ENCODE measurements around the gene BATF2. TPM values are rescaled to one million over a fixed set of nuclear protein-coding genes. Genes with fewer than 3 reads are reported as not detected.
"Not testable (repeated sequence)": the region's sequence is repeated elsewhere in the genome, so short reads cannot be mapped to it uniquely, and the experiment has no call there.

BATF2 gene
- total RNA-seq, 1 experiment from 2014 or later = 0.72 TPM

GRCh38 chr11:64987998-64988854, 8.5 kb downstream of the BATF2 start:
- H3K9me3 Mint-ChIP-seq = no peaks in the 10 kb centered on the region
- H3K14ac ChIP-seq (ENCODE audit: insufficient read depth, low read length) = no peak overlapping the region
- WGBS (ENCODE audit: extremely low coverage, insufficient read length, low lambda C conversion rate) = no CpG with 5 or more reads among the region's 6 CpGs

GRCh38 chr11:64983339-64983738, 13.4 kb downstream of the BATF2 start:
- H2BK12ac ChIP-seq (ENCODE audit: insufficient read length, low read depth, low read length); H3K56ac ChIP-seq (ENCODE audit: insufficient read length, low read depth, low read length); H2AK5ac ChIP-seq (ENCODE audit: insufficient read length, low read length); H3K27me3 Mint-ChIP-seq (ENCODE audit: low read depth); H3K4ac ChIP-seq (ENCODE audit: low read depth, low read length); H3T11ph ChIP-seq (ENCODE audit: low read length); H3K36me3 Mint-ChIP-seq (ENCODE audit: insufficient read depth in 1 of 3, low read depth in 3 of 3); H3K23me2 ChIP-seq (ENCODE audit: insufficient read length, low read depth, low read length, poor library complexity, severe bottlenecking); DNase-seq; H3K27ac ChIP-seq (ENCODE audit: insufficient read length, low read depth, low read length); H4K91ac ChIP-seq (ENCODE audit: insufficient read length, low read depth, low read length); H3K27ac Mint-ChIP-seq; H4K20me1 ChIP-seq (ENCODE audit: control insufficient read depth, insufficient read depth, insufficient read length); H4K5ac ChIP-seq (ENCODE audit: insufficient read length, low read depth, low read length); H3K4me3 Mint-ChIP-seq; H2BK15ac ChIP-seq (ENCODE audit: low read depth, low read length); H3K9ac ChIP-seq (ENCODE audit: extremely low read depth, insufficient read length, low read length); H3K79me2 ChIP-seq (ENCODE audit: insufficient read depth, low read length); H3K4me2 ChIP-seq (ENCODE audit: insufficient read depth, insufficient read length, low read length); H2BK20ac ChIP-seq (ENCODE audit: low read depth, low read length, poor library complexity, severe bottlenecking); H3K23ac ChIP-seq (ENCODE audit: insufficient read length, low read depth, low read length); H3K18ac ChIP-seq (ENCODE audit: insufficient read length, low read depth, low read length); H3K9me3 Mint-ChIP-seq; H2AFZ ChIP-seq (ENCODE audit: low read length); H2BK5ac ChIP-seq (ENCODE audit: insufficient read length, low read length); H3K4me1 Mint-ChIP-seq; H4K8ac ChIP-seq (replicated peaks; ENCODE audit: insufficient read length, low read depth, low read length); H3K27me3 ChIP-seq (ENCODE audit: insufficient read depth, low read length); H3K79me1 ChIP-seq (ENCODE audit: insufficient read depth, low read depth, low read length, poor library complexity, severe bottlenecking); H3K9me3 ChIP-seq (ENCODE audit: control insufficient read depth, low read depth, low read length); H2BK120ac ChIP-seq (ENCODE audit: low read depth, low read length, poor library complexity, severe bottlenecking); H3K14ac ChIP-seq (ENCODE audit: insufficient read depth, low read length); H3K4me1 ChIP-seq (ENCODE audit: insufficient read depth, low read length): not testable (repeated sequence)
- no CpG with 5 or more reads among the region's 5 CpGs for WGBS (ENCODE audit: extremely low coverage, insufficient read length, low lambda C conversion rate)

More at GRCh38 chr11:64987998-64988854, 8.5 kb downstream of the BATF2 start:
- DNase-seq = no peak
- H3K79me2 ChIP-seq (ENCODE audit: insufficient read depth, low read length) = no peaks in the 10 kb centered on the region
- H3K27me3 Mint-ChIP-seq (ENCODE audit: low read depth) = no peaks in the 10 kb centered on the region; the same call in 1 of the 2 replicates
- no peaks in the 10 kb centered on the region for H3K4me1 ChIP-seq (ENCODE audit: insufficient read depth, low read length)
- H3K23ac ChIP-seq (ENCODE audit: insufficient read length, low read depth, low read length) = no peak overlapping the region
- no peak overlapping the region for H4K91ac ChIP-seq (ENCODE audit: insufficient read length, low read depth, low read length)
- no peak overlapping the region for H2AFZ ChIP-seq (ENCODE audit: low read length)
- no peaks in the 10 kb centered on the region for H3K4me1 Mint-ChIP-seq
- no peak overlapping the region for H2BK5ac ChIP-seq (ENCODE audit: insufficient read length, low read length)
- H4K5ac ChIP-seq (ENCODE audit: insufficient read length, low read depth, low read length) = no peak overlapping the region
- H3K9me3 ChIP-seq (ENCODE audit: control insufficient read depth, low read depth, low read length) = no peaks in the 10 kb centered on the region
- H2AK5ac ChIP-seq (ENCODE audit: insufficient read length, low read length) = no peak overlapping the region
- TF ChIP-seq CTCF (conservative IDR thresholded peaks at IDR 0.05) = no peak
- no peaks in the 10 kb centered on the region for H3K27me3 ChIP-seq (ENCODE audit: insufficient read depth, low read length)
- H3K27ac Mint-ChIP-seq = no peak overlapping the region; a peak in 1 of 7 replicates
- no peak overlapping the region for H3K4me3 Mint-ChIP-seq
- no peak overlapping the region for H3K4ac ChIP-seq (ENCODE audit: low read depth, low read length)
- no peaks in the 10 kb centered on the region for H4K20me1 ChIP-seq (ENCODE audit: control insufficient read depth, insufficient read depth, insufficient read length)
- no peaks in the 10 kb centered on the region for H3K36me3 Mint-ChIP-seq (ENCODE audit: insufficient read depth in 1 of 3, low read depth in 3 of 3)
- H3K79me1 ChIP-seq (ENCODE audit: insufficient read depth, low read depth, low read length, poor library complexity, severe bottlenecking) = no peaks in the 10 kb centered on the region
- H3K18ac ChIP-seq (ENCODE audit: insufficient read length, low read depth, low read length) = no peak overlapping the region
- no peak overlapping the region for H3T11ph ChIP-seq (ENCODE audit: low read length)
- no peaks in the 10 kb centered on the region for H3K23me2 ChIP-seq (ENCODE audit: insufficient read length, low read depth, low read length, poor library complexity, severe bottlenecking)
- no peak overlapping the region for H2BK12ac ChIP-seq (ENCODE audit: insufficient read length, low read depth, low read length)
- H4K8ac ChIP-seq (replicated peaks; ENCODE audit: insufficient read length, low read depth, low read length) = no peak overlapping the region
- no peak overlapping the region for H2BK15ac ChIP-seq (ENCODE audit: low read depth, low read length)
- H3K9ac ChIP-seq (ENCODE audit: extremely low read depth, insufficient read length, low read length) = peak overlapping the region; percentile 7
- no peak overlapping the region for H2BK20ac ChIP-seq (ENCODE audit: low read depth, low read length, poor library complexity, severe bottlenecking)
- H3K4me2 ChIP-seq (ENCODE audit: insufficient read depth, insufficient read length, low read length) = no peak overlapping the region
- H2BK120ac ChIP-seq (ENCODE audit: low read depth, low read length, poor library complexity, severe bottlenecking) = no peak overlapping the region
- no peak overlapping the region for H3K56ac ChIP-seq (ENCODE audit: insufficient read length, low read depth, low read length)
- no peak overlapping the region for H3K27ac ChIP-seq (ENCODE audit: insufficient read length, low read depth, low read length)

Measured in H9 (cell line).